Dedifferentiated amniotic fluid mesenchymal stem cell (primary cell): ENCODE results near the gene ALKBH7.
"Not testable (repeated sequence)": the region's sequence is repeated elsewhere in the genome, so short reads cannot be mapped to it uniquely, and the experiment has no call there.

ENCODE experiments used
- DNase-seq: peaks from one replicate; pipeline ENCODE4 v3.0.0-alpha.2; 2016; ENCODE audit errors: extremely low spot score

The ALKBH7 gene

GRCh38 chr19:6372594-6373095 is at the start of gene ALKBH7:
TSS of gene ALKBH7 (plus strand) at chr19:6372794. CDS start at chr19:6372821, 27 bp downstream.
- DNase-seq: peak; percentile 100

- no peak for DNase-seq
Observed at GRCh38 chr19:6324757-6325156, 47.8 kb upstream of the ALKBH7 start.

- DNase-seq: no peak
Observed at GRCh38 chr19:6325614-6326013, 47.0 kb upstream of the ALKBH7 start.

GRCh38 chr19:6326815-6327214 is 45.8 kb upstream of the ALKBH7 start:
- DNase-seq: no peak

GRCh38 chr19:6333439-6333838 is 39.2 kb upstream of the ALKBH7 start, which contains the start of gene ACER1:
TSS of gene ACER1 (minus strand) at chr19:6333612. CDS start at chr19:6333551, 61 bp downstream.
- no peak for DNase-seq

- no peak for DNase-seq
Observed at GRCh38 chr19:6334490-6335285, 37.9 kb upstream of the ALKBH7 start.

GRCh38 chr19:6340493-6341201 is 31.9 kb upstream of the ALKBH7 start:
- DNase-seq: no peak

GRCh38 chr19:6343462-6343861 is 29.1 kb upstream of the ALKBH7 start:
- DNase-seq: no peak

- not testable (repeated sequence) for DNase-seq
Observed at GRCh38 chr19:6349271-6349670, 23.3 kb upstream of the ALKBH7 start.

GRCh38 chr19:6350688-6351087 is 21.9 kb upstream of the ALKBH7 start:
- no peak for DNase-seq

- DNase-seq: no peak
Observed at GRCh38 chr19:6352381-6353165, 20.0 kb upstream of the ALKBH7 start.

GRCh38 chr19:6354098-6354674 is 18.4 kb upstream of the ALKBH7 start:
- no peak for DNase-seq

GRCh38 chr19:6355321-6356040 is 17.1 kb upstream of the ALKBH7 start:
- not testable (repeated sequence) for DNase-seq

- DNase-seq: no peak
Observed at GRCh38 chr19:6357174-6357573, 15.4 kb upstream of the ALKBH7 start.

GRCh38 chr19:6358003-6358402 is 14.6 kb upstream of the ALKBH7 start:
- DNase-seq: no peak

- no peak for DNase-seq
Observed at GRCh38 chr19:6359568-6360341, 12.8 kb upstream of the ALKBH7 start.

GRCh38 chr19:6360445-6360844 is 12.1 kb upstream of the ALKBH7 start:
- not testable (repeated sequence) for DNase-seq

GRCh38 chr19:6360857-6361216 is 11.8 kb upstream of the ALKBH7 start:
- not testable (repeated sequence) for DNase-seq

GRCh38 chr19:6362027-6362350 is 10.6 kb upstream of the ALKBH7 start:
- DNase-seq: no peak

GRCh38 chr19:6362351-6362801 is 10.2 kb upstream of the ALKBH7 start:
- DNase-seq: no peak
